Activated CD4-positive, alpha-beta memory T cell treated with anti-CD3 and anti-CD28 coated beads, Interleukin-2, amount 10 ng/mL, durations not matched to agents 7 days and 5 days (primary cell): ENCODE measurements around the gene CLCF1. TPM values are rescaled to one million over a fixed set of nuclear protein-coding genes. Genes with fewer than 3 reads are reported as not detected.

ENCODE experiments used
- CTCF ChIA-PET: fragments of 350-600 bp; sonication (Branson Sonifier 250); formaldehyde crosslinking; loops from one replicate; lab custom pipeline; 2021; ENCODE audit warnings: antibody characterized with exemption, inconsistent platforms; lab: Charles Lee
- POLR2A ChIA-PET: fragments of 350-600 bp; sonication (Branson Sonifier 250); formaldehyde crosslinking; loops from one replicate; lab custom pipeline; 2021; ENCODE audit warnings: antibody characterized with exemption; lab: Charles Lee
- DNase-seq: peaks from one replicate; pipeline ENCODE4 v3.0.0-alpha.2; 2020
- H3K27ac Mint-ChIP-seq: one replicate; pipeline ENCODE4 v1.8.0; 2021; ENCODE audit warnings: mild to moderate bottlenecking, mixed read lengths
- H3K27me3 Mint-ChIP-seq: one replicate; pipeline ENCODE4 v1.8.0; 2021; ENCODE audit warnings: mixed read lengths
- H3K36me3 Mint-ChIP-seq: one replicate; pipeline ENCODE4 v1.8.0; 2021; ENCODE audit warnings: low read depth, mixed read lengths
- H3K4me1 Mint-ChIP-seq: one replicate; pipeline ENCODE4 v1.8.0; 2021; ENCODE audit warnings: mixed read lengths
- H3K4me3 Mint-ChIP-seq: one replicate; pipeline ENCODE4 v1.8.0; 2021; ENCODE audit warnings: mild to moderate bottlenecking, mixed read lengths
- H3K9me3 Mint-ChIP-seq: one replicate; pipeline ENCODE4 v1.8.0; 2021; ENCODE audit warnings: mixed read lengths
- total RNA-seq, 2 experiments: library from RNA; stranded (reverse); gene quantifications; one replicate each; pipeline ENCODE4 v1.2.3, GENCODE V29; 2021

The CLCF1 gene
- total RNA-seq, 2 experiments from 2014 or later = 0.65 to 0.71 TPM

DNA sequence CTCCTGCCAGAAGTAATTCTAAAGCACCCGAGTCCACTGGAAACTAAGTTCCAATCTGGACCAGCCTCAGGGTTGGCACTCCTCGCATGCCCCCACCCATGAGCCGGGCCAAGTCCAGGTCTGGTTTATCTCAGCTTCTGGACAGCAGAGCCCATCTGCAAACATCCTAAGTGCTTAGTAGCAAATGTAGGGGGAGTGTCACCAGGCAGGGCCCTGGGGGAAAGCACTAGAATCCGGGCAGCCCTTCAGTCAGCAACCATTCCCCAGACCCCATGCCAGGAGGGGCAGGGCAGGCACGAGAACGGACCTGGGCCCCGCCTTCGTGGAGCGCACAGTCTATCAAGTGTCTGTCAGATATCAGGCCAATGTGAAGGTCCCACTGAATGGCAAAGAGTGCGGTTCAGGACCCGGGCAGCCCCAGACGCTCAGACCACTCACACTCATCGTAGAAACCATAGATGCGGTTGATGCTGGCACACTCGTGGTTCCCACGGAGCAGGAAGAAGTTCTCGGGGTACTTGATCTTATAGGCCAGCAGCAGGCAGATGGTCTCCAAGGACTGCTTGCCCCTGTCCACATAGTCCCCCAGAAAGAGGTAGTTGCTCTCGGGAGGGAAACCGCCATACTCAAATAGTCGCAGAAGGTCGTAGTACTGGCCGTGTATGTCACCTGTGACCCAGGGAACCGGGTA lies 27.0 kb upstream of the CLCF1 start:
- DNase-seq = no peak
- no peaks in the 10 kb centered on the region for H3K27me3 Mint-ChIP-seq
- H3K36me3 Mint-ChIP-seq = peaks cover 59% of the 10 kb centered on the region
- peaks cover 66% of the 10 kb centered on the region for H3K4me1 Mint-ChIP-seq
- ChIA-PET POLR2A (interaction anchor here (0.6 to 10.7 kb wide), 18 partner anchors 9 to 214 kb away, joined by 3 to 361 read pairs (median 10); partner anchors contain the start of genes AIP, CARNS1, CDK2AP2 and POLD4), CTCF (interaction anchor here (0.9 to 6.4 kb wide), 10 partner anchors 8 to 123 kb away, joined by 4 to 67 read pairs (median 12); partner anchors contain the start of genes PITPNM1, POLD4, PTPRCAP and RAD9A)
- peak overlapping the region; percentile 77 for H3K27ac Mint-ChIP-seq
- H3K4me3 Mint-ChIP-seq = peak overlapping the region; percentile 87
- H3K9me3 Mint-ChIP-seq = no peaks in the 10 kb centered on the region

DNA sequence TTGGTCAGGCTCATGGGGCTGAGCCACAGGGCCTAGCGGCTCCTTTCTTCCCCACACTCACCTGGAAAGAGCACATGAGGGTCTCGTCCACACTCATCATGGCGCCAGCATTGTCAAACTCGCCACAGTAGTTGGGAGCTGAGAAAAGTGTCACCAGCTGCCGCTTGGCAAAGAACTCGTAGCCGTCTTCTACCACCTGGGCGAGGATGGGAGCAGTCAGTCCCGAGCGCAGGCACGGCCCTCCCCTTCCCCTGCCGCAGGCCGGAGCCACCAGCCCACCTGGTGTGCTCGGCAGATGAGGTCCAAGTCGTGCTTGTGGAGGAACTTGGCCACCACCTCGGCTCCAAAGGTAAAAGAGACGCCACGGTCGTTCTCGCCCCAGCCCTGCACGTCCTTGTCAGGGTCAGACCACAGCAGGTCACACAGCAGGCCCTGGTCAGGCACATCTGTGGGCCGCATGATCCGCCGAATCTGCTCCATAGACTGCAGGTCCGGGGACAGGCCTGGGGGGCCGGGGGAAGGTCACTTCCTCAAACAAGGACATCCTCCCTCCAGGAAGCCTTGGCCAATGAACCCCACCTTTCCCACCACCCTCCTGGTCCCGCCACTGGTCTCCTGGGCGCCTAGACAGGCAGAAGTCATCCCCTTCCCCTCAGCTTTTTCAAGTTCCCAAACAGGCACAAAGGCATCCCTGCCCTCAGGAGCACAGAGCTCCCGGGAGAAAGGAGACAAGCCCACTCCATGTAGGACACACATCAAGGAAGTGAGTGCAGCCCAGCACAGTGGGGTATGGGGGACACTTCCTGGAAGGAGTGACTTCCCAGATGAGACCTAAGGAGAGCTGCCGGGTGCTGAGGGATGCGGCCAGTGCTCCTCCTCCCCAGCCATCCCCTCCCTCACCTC lies 25.5 kb upstream of the CLCF1 start:
- peaks cover 67% of the 10 kb centered on the region for H3K4me1 Mint-ChIP-seq
- CTCF ChIA-PET = interaction anchor here (0.9 to 3.5 kb wide), 3 partner anchors 7 to 47 kb away, joined by 3 to 24 read pairs (median 4); partner anchors contain the start of gene RAD9A

DNA sequence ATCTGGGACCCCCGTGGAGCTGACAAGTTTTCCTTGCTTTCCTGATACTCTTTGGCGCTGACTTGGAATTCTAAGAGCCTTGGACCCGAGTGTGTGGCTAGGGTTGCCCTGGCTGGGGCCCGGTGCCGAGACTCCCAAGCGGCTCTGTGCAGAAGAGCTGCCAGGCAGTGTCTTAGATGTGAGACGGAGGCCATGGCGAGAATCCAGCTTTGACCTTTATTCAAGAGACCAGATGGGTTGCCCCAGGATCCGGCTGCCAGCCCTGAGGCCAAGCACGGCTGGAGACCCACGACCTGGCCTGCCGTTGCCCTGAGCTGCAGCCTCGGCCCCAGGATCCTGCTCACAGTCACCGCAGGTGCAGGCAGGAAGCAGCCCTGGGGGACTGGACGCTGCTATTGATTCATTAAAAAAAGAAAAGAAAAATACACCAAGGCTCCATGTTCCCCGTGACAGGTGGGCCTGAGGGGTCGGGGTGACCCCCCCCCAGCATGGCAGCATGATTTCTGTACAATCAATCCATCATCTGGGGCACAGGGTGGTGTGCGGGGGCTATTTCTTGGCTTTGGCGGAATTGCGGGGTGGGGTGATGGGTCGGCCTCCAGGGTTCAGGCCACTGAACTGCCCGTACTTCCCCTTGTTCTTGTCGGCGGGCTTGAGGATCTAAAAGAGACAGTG lies 24.7 kb upstream of the CLCF1 start:
- Mint-ChIP-seq H3K4me1 (peaks cover 69% of the 10 kb centered on the region), H3K4me3 (peak overlapping the region; percentile 37), H3K9me3 (no peaks in the 10 kb centered on the region), H3K27ac (peak overlapping the region; percentile 61), H3K27me3 (no peaks in the 10 kb centered on the region), H3K36me3 (peaks cover 52% of the 10 kb centered on the region)
- ChIA-PET POLR2A (interaction anchor here (1.9 to 10.7 kb wide), 2 partner anchors 10 to 36 kb away, joined by 8 to 361 read pairs; partner anchors contain the start of genes PTPRCAP and RPS6KB2), CTCF (interaction anchor here (1.2 kb wide), 1 partner anchor 47 kb away, joined by 3 read pairs; no protein-coding TSS in a partner anchor)
- DNase-seq = no peak

More for the DNA sequence above, 25.5 kb upstream of the CLCF1 start:
- no peaks in the 10 kb centered on the region for H3K27me3 Mint-ChIP-seq
- H3K4me3 Mint-ChIP-seq = peak overlapping the region; percentile 37
- no peaks in the 10 kb centered on the region for H3K9me3 Mint-ChIP-seq
- no peak for DNase-seq
- POLR2A ChIA-PET = interaction anchor here (1.9 to 10.7 kb wide), 3 partner anchors 7 to 36 kb away, joined by 8 to 361 read pairs (median 97); partner anchors contain the start of genes PTPRCAP, RAD9A and RPS6KB2
- peaks cover 53% of the 10 kb centered on the region for H3K36me3 Mint-ChIP-seq
- H3K27ac Mint-ChIP-seq = peak overlapping the region; percentile 53

DNA sequence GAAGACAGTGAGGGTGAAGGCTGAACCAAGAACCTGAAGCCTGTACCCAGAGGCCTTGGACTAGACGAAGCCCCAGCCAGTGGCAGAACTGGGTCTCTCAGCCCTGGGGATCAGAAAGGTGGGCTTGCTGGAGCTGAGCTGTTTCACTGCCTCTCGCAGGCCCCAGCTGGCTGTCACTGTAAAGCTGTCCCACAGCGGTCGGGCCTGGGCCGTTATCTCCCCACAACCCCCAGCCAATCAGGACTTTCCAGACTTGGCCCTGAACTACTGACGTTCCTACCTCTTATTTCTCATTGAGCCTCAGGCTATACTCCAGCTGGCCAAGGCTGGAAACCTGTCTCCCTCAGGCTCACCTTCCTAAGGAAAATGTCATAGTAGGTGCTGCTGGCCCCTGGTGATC lies 24.1 kb upstream of the CLCF1 start:
- Mint-ChIP-seq H3K27ac (peak overlapping the region; percentile 61), H3K4me1 (peaks cover 68% of the 10 kb centered on the region), H3K27me3 (no peaks in the 10 kb centered on the region), H3K36me3 (peaks cover 52% of the 10 kb centered on the region), H3K9me3 (no peaks in the 10 kb centered on the region), H3K4me3 (no peak overlapping the region)
- DNase-seq = no peak
- ChIA-PET CTCF (interaction anchor here (1.9 kb wide), 1 partner anchor 16 kb away, joined by 5 read pairs; no protein-coding TSS in a partner anchor), POLR2A (interaction anchor here (1.9 to 10.7 kb wide), 2 partner anchors 10 to 37 kb away, joined by 8 to 361 read pairs; partner anchors contain the start of genes PTPRCAP and RPS6KB2)

DNA sequence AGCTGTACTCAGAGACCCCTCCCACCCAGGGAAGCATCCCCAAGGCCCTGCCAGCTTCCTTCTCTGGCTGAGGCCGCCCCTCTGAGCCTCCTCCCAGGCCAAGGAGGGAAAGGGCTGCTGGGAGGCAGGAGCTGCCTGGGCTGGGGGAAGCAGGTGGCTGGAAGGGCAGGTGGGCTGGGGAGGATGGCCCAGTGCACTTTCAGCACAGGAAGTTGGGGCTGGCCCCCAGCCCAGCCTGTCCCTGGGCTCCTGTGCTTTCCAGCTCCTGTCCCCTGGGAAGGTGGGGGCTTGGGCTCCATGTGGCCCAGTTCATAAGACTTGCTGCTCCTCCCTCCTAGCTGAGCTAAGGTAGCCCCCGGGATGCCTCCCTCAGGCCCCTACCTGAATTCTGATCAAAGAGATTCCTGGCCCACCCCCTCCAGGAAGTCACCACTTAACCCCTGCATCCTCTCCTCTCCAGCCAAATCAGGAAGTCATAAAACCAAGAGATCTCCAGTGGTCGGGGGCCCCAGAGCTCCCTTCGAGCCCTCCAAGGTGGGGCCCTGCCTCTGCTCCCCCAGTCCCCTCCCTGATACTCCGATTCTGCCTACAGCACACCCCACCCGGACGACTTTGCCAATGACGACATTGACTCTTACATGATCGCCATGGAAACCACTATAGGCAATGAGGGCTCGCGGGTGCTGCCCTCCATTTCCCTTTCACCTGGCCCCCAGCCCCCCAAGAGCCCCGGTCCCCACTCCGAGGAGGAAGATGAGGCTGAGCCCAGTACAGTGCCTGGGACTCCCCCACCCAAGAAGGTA lies 23.4 kb upstream of the CLCF1 start:
- Mint-ChIP-seq H3K4me3 (peak overlapping the region; percentile 35), H3K27me3 (no peaks in the 10 kb centered on the region), H3K36me3 (peaks cover 54% of the 10 kb centered on the region), H3K9me3 (no peaks in the 10 kb centered on the region), H3K27ac (peak overlapping the region; percentile 79), H3K4me1 (peaks cover 66% of the 10 kb centered on the region)
- POLR2A ChIA-PET = interaction anchor here (0.6 to 10.7 kb wide), 12 partner anchors 8 to 112 kb away, joined by 3 to 361 read pairs (median 4); partner anchors contain the start of genes CDK2AP2, PTPRCAP, RPS6KB2 and TMEM134
- CTCF ChIA-PET = interaction anchor here (1.1 to 1.9 kb wide), 3 partner anchors 15 to 73 kb away, joined by 3 to 5 read pairs (median 3); no protein-coding TSS in a partner anchor
- no peak for DNase-seq

DNA sequence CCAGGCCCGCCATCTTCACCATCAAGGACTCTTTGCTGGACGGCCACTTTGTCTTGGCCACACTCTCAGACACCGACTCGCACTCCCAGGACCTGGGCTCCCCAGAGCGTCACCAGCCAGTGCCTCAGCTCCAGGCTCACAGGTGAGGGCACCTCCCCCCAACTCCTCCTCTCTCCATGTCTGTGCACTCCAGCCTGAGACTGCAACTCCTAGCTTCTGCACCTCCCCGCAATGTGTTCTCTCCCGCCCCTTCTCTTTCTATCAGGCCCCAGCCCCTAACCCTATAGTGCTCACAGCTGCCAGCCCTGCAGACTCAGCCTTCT lies 22.8 kb upstream of the CLCF1 start:
- peaks cover 54% of the 10 kb centered on the region for H3K36me3 Mint-ChIP-seq
- no peak overlapping the region for H3K4me3 Mint-ChIP-seq

DNA sequence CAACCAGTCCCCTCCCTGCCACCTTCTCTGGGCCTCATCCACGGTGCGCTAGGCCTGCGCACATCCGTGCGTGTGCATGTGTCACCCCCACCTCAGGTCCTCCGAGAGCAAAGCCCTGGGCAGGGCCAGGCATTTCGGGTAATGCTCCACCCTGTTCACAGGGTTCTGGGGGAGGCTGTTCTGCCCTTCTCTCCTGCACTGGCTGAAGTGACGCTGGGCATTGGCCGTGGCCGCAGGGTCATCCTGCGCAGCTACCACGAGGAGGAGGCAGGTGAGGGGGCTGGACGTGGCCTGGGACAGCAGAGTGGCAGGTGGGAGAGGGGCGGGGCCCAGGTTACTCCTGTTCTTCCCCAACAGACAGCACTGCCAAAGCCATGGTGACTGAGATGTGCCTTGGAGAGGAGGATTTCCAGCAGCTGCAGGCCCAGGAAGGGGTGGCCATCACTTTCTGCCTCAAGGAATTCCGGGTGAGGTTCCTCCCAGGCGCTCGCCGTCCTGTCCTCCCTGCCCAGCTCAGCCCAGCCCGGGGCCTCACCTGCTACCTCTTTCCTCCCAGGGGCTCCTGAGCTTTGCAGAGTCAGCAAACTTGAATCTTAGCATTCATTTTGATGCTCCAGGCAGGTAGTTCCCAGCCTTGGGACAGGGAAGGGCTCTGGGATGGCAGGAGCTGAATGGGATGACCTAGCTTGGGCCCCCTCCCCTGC lies 22.3 kb upstream of the CLCF1 start:
- Mint-ChIP-seq H3K27ac (peak overlapping the region; percentile 79), H3K4me1 (peaks cover 71% of the 10 kb centered on the region), H3K27me3 (no peaks in the 10 kb centered on the region), H3K36me3 (peaks cover 50% of the 10 kb centered on the region), H3K9me3 (no peaks in the 10 kb centered on the region), H3K4me3 (no peak overlapping the region)
- DNase-seq = no peak
- ChIA-PET CTCF (interaction anchor here (1.1 to 1.9 kb wide), 3 partner anchors 14 to 74 kb away, joined by 3 to 5 read pairs (median 3); no protein-coding TSS in a partner anchor), POLR2A (interaction anchor here (0.8 to 10.7 kb wide), 9 partner anchors 9 to 108 kb away, joined by 3 to 361 read pairs (median 6); partner anchors contain the start of genes PTPRCAP, RPS6KB2 and TMEM134)

More for the DNA sequence above, 22.8 kb upstream of the CLCF1 start:
- ChIA-PET POLR2A (interaction anchor here (0.6 to 10.7 kb wide), 12 partner anchors 9 to 112 kb away, joined by 3 to 361 read pairs (median 4); partner anchors contain the start of genes CDK2AP2, PTPRCAP, RPS6KB2 and TMEM134), CTCF (interaction anchor here (1.1 to 1.9 kb wide), 3 partner anchors 15 to 74 kb away, joined by 3 to 5 read pairs (median 3); no protein-coding TSS in a partner anchor)
- no peak for DNase-seq
- Mint-ChIP-seq H3K27ac (peak overlapping the region; percentile 79), H3K4me1 (peaks cover 68% of the 10 kb centered on the region), H3K27me3 (no peaks in the 10 kb centered on the region), H3K9me3 (no peaks in the 10 kb centered on the region)

DNA sequence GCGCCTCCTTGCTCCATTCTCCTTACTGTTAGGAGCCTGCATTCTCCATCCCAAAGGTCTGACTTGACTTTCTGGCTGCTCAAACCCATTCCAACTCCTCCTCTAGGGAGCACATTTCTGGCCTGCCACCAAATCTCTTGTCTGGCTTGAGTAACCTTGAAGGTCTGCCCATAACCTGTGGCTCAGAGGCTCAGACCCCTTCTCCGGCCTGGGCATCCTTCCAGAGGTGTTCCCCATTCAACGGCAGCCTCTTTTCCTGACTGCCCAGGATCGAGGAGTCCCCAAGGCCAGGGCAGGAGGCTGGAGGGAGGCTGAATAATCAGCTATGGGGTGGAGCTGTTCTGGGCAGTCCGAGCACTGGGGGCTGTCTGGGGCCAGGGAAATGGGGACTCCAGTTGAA lies 20.6 kb upstream of the CLCF1 start:
- ChIA-PET CTCF (interaction anchor here (0.8 kb wide), 1 partner anchor 155 kb away, joined by 3 read pairs; no protein-coding TSS in a partner anchor), POLR2A (interaction anchor here (0.8 to 6.7 kb wide), 6 partner anchors 9 to 93 kb away, joined by 3 to 97 read pairs (median 10); partner anchors contain the start of genes POLD4, PPP1CA, PTPRCAP and TBC1D10C)
- no peaks in the 10 kb centered on the region for H3K27me3 Mint-ChIP-seq
- H3K36me3 Mint-ChIP-seq = peaks cover 36% of the 10 kb centered on the region
- DNase-seq = no peak
- H3K27ac Mint-ChIP-seq = peak overlapping the region; percentile 52
- peak overlapping the region; percentile 59 for H3K4me3 Mint-ChIP-seq
- H3K9me3 Mint-ChIP-seq = no peaks in the 10 kb centered on the region
- H3K4me1 Mint-ChIP-seq = peaks cover 65% of the 10 kb centered on the region

DNA sequence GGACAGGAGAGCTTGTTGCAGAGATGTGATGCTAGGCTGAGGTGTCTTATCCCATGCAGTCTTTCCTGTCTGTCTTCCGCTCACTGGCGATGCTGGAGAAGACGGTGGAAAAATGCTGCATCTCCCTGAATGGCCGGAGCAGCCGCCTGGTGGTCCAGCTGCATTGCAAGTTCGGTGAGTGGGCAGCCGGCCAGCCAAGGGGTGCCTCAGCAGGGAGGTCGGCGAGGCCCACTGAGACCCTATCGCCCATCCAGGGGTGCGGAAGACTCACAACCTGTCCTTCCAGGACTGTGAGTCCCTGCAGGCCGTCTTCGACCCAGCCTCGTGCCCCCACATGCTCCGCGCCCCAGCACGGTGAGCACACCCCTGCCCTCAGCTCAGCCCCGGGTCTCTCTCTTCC lies 20.0 kb upstream of the CLCF1 start:
- Mint-ChIP-seq H3K36me3 (peaks cover 34% of the 10 kb centered on the region), H3K27me3 (no peaks in the 10 kb centered on the region), H3K27ac (no peak overlapping the region), H3K4me3 (peak overlapping the region; percentile 94), H3K9me3 (no peaks in the 10 kb centered on the region), H3K4me1 (peaks cover 63% of the 10 kb centered on the region)
- CTCF ChIA-PET = interaction anchor here (0.7 to 35.2 kb wide), 3 partner anchors 8 to 89 kb away, joined by 4 to 847 read pairs (median 24); partner anchors contain the start of genes AIP, POLD4 and PPP1CA
- POLR2A ChIA-PET = interaction anchor here (1.1 to 6.7 kb wide), 5 partner anchors 9 to 94 kb away, joined by 3 to 97 read pairs (median 23); partner anchors contain the start of genes POLD4, PPP1CA, PTPRCAP and TBC1D10C
- DNase-seq = no peak

DNA sequence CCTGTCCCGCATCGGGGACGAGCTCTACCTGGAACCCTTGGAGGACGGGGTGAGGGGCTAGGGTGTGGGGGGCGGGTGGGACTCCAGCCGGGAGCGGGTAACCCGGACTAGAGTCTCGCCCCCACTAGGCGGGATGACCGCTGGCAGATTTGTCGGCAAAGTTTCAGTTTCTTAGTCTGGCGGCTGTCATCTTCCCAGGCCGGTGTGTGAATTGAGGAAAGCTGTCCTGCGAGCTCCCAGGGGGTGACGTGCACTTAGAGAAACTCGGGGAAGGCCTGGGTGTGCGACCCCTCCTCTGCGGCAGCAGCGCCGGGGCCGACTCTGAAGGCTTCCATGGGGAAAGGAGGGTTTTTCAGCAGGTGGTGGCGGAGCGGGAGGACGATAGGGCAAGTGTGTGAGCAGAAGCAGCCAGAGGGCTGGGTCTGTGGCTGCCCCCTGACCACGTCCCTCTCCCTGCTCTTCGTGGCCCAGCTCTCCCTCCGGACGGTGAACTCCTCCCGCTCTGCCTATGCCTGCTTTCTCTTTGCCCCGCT lies 18.9 kb upstream of the CLCF1 start:
- H3K27ac Mint-ChIP-seq = peak overlapping the region; percentile 81
- H3K4me3 Mint-ChIP-seq = peak overlapping the region; percentile 94
- H3K9me3 Mint-ChIP-seq = no peaks in the 10 kb centered on the region
- H3K36me3 Mint-ChIP-seq = peaks cover 22% of the 10 kb centered on the region
- no peaks in the 10 kb centered on the region for H3K27me3 Mint-ChIP-seq
- ChIA-PET POLR2A (interaction anchor here (0.6 to 6.7 kb wide), 20 partner anchors 10 to 222 kb away, joined by 3 to 97 read pairs (median 4); partner anchors contain the start of genes AIP, POLD4, PPP1CA and PTPRCAP), CTCF (interaction anchor here (0.9 to 35.2 kb wide), 8 partner anchors 9 to 115 kb away, joined by 3 to 847 read pairs (median 6); partner anchors contain the start of genes AIP, POLD4, PPP1CA and TBC1D10C)
- H3K4me1 Mint-ChIP-seq = peaks cover 51% of the 10 kb centered on the region
- DNase-seq = no peak
